Measurements from ENCODE around the gene OR6C75. TPM values are rescaled to one million over a fixed set of nuclear protein-coding genes. Genes with fewer than 3 reads are reported as not detected.

OR6C75 gene
- total RNA-seq, 4 donors from 2014 or later: not detected

GRCh38 chr12:55416961-55417360, 54.2 kb downstream of the OR6C75 start:
- intact Hi-C loops (cut with DNase I): no loop called here
- no peak for DNase-seq
- Histone ChIP-seq H3K27ac (no peak overlapping the region), H3K9me3 (no peaks in the 10 kb centered on the region), H3K36me3 (no peaks in the 10 kb centered on the region), H3K4me3 (replicated peaks in 1 of 3) (no peak overlapping the region), H3K4me1 (no peaks in the 10 kb centered on the region), H3K27me3 (no peaks in the 10 kb centered on the region)
- no peak for TF ChIP-seq POLR2A (IDR thresholded peaks at IDR 0.05)
- TF ChIP-seq, protein P1, sequence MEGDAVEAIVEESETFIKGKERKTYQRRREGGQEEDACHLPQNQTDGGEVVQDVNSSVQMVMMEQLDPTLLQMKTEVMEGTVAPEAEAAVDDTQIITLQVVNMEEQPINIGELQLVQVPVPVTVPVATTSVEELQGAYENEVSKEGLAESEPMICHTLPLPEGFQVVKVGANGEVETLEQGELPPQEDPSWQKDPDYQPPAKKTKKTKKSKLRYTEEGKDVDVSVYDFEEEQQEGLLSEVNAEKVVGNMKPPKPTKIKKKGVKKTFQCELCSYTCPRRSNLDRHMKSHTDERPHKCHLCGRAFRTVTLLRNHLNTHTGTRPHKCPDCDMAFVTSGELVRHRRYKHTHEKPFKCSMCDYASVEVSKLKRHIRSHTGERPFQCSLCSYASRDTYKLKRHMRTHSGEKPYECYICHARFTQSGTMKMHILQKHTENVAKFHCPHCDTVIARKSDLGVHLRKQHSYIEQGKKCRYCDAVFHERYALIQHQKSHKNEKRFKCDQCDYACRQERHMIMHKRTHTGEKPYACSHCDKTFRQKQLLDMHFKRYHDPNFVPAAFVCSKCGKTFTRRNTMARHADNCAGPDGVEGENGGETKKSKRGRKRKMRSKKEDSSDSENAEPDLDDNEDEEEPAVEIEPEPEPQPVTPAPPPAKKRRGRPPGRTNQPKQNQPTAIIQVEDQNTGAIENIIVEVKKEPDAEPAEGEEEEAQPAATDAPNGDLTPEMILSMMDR (IDR thresholded peaks at IDR 0.05): no peak
- WGBS, 2 donors: 89 to 95% methylated on average over 1 of the region's 1 CpG

Other genes starting within 250 kb of the OR6C75 start
- not detected for gene OR9K2, start 236.6 kb upstream of the OR6C75 start, total RNA-seq
- not detected for gene OR10A7, start 141.9 kb upstream of the OR6C75 start, total RNA-seq
- not detected for gene OR6C74, start 118.4 kb upstream of the OR6C75 start, total RNA-seq
- not detected for gene OR6C6, start 66.4 kb upstream of the OR6C75 start, total RNA-seq
- not detected for gene OR6C1, start 48.6 kb upstream of the OR6C75 start, total RNA-seq
- not detected for gene OR6C3, start 32.2 kb upstream of the OR6C75 start, total RNA-seq
- gene OR6C65, start 37.6 kb downstream of the OR6C75 start, total RNA-seq: not detected
- not detected for gene OR6C76, start 63.3 kb downstream of the OR6C75 start, total RNA-seq
- gene OR6C2, start 81.1 kb downstream of the OR6C75 start, total RNA-seq: not detected
- not detected for gene OR6C70, start 107.2 kb downstream of the OR6C75 start, total RNA-seq
- gene OR6C68, start 129.4 kb downstream of the OR6C75 start, total RNA-seq: not detected
- not detected for gene OR6C4, start 186.6 kb downstream of the OR6C75 start, total RNA-seq
- not detected for gene OR2AP1, start 209.5 kb downstream of the OR6C75 start, total RNA-seq

Measured in thyroid gland (tissue), 4 donors.